ENCODE measurements around the gene PLA2G2C.
A peak's percentile ranks its signal among the peaks of the same experiment; 100 is the strongest.

PLA2G2C gene

GRCh38 chr1:20183035-20183434 is 3.3 kb downstream of the PLA2G2C start:
- DNase-seq: no peak

GRCh38 chr1:20182415-20182814 is 3.9 kb downstream of the PLA2G2C start:
- no peak for DNase-seq

- DNase-seq: no peak
These were observed 5.5 kb downstream of the PLA2G2C start for GRCh38 chr1:20180844-20181207.

- DNase-seq: no peak
These were observed 6.0 kb downstream of the PLA2G2C start for GRCh38 chr1:20180129-20180843.

- no peak for DNase-seq
These were observed 6.8 kb downstream of the PLA2G2C start for GRCh38 chr1:20179371-20180128.

GRCh38 chr1:20178634-20179370 is 7.5 kb downstream of the PLA2G2C start:
- DNase-seq: no peak

GRCh38 chr1:20174937-20175666 is 11.2 kb downstream of the PLA2G2C start:
- DNase-seq: no peak

- no peak for DNase-seq
These were observed 14.2 kb downstream of the PLA2G2C start for GRCh38 chr1:20172033-20172590.

- no peak for DNase-seq
These were observed 16.4 kb downstream of the PLA2G2C start for GRCh38 chr1:20169932-20170331.

GRCh38 chr1:20168564-20169491 is 17.5 kb downstream of the PLA2G2C start:
- no peak for DNase-seq

- DNase-seq: no peak
These were observed 19.2 kb downstream of the PLA2G2C start for GRCh38 chr1:20167126-20167525.

GRCh38 chr1:20166051-20166450 is 20.3 kb downstream of the PLA2G2C start:
- no peak for DNase-seq

- DNase-seq: no peak
These were observed 20.8 kb downstream of the PLA2G2C start for GRCh38 chr1:20165522-20165951.

GRCh38 chr1:20164694-20165202 is 21.6 kb downstream of the PLA2G2C start:
- DNase-seq: no peak

GRCh38 chr1:20160034-20160433 is 26.3 kb downstream of the PLA2G2C start:
- DNase-seq: no peak

GRCh38 chr1:20158358-20159070 is 27.8 kb downstream of the PLA2G2C start:
- DNase-seq: no peak

- DNase-seq: no peak
These were observed 32.0 kb downstream of the PLA2G2C start for GRCh38 chr1:20154301-20154831.

GRCh38 chr1:20153000-20153418 is 33.3 kb downstream of the PLA2G2C start:
- DNase-seq: no peak

GRCh38 chr1:20152599-20152930 is 33.8 kb downstream of the PLA2G2C start:
- DNase-seq: no peak

GRCh38 chr1:20151906-20152598 is 34.3 kb downstream of the PLA2G2C start:
- DNase-seq: peak; percentile 80
